Renal pelvis (tissue), 4 donors: ENCODE data around the gene WWP2. TPM values are rescaled to one million over a fixed set of nuclear protein-coding genes. Genes with fewer than 3 reads are reported as not detected.
"Not testable (repeated sequence)": the region's sequence is repeated elsewhere in the genome, so short reads cannot be mapped to it uniquely, and the experiment has no call there.

Source experiments
- DNase-seq: peaks from one replicate; pipeline ENCODE4 v3.0.0-alpha.2; 2013
- polyA plus RNA-seq, 3 donors: library from polyadenylated mRNA; unstranded; fragments of 120-200 nt; gene quantifications; one replicate each; pipeline ENCODE4 v1.2.1, GENCODE V29; 2013; ENCODE audit not compliant: insufficient read length in 3 of 3

Gene WWP2
- polyA plus RNA-seq, 3 donors = 45.9 to 55.4 (median 53.9) TPM

DNA sequence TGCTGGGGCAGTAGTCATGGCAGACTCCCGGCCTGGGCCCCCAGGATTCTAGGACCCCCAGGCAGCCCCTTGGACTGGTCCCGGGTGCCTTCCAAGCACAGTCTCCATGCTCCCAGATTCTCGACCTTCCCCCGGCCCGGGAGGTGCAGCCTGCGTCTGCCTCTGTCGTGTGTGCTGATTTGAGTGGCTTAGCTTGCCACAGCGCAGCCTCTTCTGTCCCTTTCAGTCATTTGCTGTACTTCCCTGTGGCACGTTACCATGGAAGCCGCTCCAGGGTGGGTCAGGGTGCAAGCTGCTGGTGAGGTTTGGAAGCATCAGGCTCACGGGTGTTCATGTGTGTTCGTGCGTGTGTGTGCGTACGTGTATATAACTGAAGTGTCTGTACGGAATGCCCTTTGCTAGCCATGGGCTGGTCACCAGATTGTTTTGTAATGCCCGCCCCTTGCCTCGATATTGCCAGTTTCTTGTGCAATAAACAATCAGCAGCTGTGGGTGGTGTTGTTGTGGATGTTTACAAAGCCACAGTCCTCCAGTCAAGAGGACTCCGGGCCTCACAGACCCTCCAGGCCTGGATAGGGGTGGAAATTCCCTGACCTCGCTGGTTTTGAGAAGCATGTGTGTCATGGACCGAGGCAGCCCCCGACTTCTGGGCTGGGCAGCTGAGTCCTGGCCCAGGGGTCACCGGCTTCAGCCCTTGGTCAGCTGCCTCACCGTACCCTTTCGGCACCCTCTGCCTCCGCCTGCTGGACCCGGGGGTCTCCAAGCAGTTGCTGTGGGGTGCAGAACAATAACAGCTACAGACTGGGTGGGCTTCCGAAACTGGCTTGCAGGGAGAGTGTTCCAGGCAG, 179.3 kb downstream of the WWP2 start:
- DNase-seq = no peak

DNA sequence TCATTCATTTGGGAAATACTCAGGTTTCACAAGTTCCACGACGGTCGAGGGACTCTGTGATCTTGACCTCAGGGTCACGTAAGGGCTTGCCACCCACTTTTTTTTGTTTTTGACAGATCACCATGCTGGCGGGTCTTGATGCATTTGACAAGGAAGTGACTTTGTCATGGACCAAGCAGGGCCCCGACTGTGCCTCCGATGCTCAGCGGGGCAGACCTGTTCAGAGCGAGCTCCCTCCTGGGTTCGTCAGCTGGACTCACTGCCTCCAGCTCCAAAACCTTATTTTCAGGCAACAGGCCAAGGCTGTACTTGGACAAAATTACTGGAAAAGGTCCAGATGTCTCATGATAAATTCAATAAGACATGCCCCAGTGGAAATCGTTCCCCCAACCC, 180.0 kb downstream of the WWP2 start:
- no peak for DNase-seq

DNA sequence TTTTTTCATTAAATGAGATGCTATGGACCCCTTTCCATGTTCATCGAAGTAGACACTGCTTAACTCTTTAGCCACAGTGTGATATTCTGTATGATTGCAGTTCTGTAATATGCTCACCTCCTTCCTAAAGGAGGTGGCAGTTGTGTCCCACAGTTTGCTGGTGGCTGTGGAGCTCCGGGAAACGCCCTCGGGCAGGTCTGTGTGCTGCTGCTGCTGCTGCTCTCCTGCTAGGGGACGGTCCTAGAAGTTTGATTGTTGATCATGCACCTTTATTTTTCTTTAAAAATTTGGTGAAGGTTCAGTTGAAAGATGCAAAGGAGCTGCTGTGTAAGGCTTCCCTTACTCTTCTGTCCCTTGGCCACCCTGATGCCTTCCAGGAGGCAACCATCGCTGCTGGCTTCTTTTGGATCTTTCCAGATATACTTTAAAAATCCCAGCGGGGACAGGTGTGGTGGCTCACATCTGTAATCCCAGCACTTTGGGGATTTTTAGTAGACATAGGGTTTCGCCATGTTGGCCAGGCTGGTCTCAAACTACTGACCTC, 180.6 kb downstream of the WWP2 start:
- no peak for DNase-seq

DNA sequence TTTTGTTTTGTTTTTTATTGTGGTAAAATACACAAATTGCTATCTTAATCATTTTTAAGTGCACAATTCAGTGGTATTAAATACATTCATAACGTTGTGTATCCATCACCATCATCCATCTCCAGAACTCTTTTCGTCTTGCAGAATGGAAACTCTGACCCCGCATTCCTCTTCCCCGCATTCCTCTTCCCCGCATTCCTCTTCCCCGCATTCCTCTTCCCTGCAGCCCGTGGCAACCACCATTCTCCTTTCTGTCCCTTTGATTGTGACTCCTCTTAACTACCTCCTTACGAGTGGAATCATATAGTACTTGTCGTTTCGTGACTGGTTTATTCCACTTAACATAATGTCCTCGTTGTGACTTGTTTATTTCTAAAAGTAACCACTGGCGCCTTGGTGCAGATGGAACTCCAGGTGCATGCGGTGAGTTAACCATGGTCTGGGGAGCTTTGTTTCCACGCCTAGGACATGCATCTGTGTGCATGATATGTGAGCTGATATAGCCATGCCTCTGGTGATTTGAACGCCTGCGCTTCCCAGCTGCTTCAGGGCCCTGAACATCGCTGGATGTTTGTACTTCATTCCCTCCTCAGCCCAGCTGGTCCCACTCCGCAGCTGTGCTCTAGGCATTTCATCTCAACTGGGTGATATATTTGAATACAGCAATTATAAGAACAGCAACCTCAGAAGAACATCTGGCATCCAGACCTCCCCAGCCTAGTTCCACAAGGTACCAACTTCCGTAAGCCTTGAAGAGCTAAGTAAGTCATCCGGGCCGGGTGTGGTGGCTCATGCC, 181.3 kb downstream of the WWP2 start:
- DNase-seq = not testable (repeated sequence)

DNA sequence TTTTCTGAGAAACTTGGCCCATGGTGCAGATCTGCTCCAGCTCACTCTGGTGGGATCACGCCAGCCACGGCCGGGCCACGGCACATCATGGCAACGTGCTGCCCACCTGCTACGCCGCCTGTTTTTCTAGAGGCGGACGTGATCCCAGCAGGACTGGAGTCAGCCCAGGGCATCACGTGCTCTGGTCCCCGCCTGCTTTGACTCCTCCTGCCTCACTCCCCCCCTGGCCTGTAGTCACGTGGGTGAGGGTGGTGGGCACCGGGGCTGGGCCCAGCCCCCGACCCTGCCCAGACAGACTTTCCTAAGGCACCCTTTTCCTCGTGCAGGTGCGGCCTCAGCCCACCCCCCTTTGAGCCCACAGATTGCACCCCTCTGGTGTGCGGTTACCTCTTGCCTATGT, 188.3 kb downstream of the WWP2 start:
- DNase-seq = not testable (repeated sequence)

DNA sequence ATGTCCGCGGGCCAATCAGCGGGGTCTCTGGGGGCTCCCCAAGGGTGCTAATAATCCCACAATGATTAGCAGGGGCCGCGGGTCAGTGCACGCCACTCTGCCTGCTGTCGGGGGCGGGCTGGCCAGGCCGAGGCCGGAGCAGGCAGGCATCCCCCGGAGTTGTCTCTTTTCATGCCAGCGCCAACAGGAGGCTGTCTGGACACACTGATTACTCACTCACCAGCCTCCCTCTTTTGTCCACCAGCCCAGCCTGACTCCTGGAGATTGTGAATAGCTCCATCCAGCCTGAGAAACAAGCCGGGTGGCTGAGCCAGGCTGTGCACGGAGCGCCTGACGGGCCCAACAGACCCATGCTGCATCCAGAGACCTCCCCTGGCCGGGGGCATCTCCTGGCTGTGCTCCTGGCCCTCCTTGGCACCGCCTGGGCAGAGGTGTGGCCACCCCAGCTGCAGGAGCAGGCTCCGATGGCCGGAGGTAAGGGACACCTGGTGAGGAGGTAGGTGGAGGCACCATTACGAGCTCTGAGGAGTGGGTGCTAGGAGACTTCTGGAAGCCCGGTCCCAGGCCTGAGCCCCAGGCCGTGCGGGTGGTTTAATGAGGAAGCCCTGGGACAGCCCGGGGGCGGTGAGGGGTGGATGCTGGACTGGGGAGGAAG, 189.0 kb downstream of the WWP2 start, which contains the start of gene CLEC18A:
Gene CLEC18A, plus strand, starts transcription at position 318 of the 655 bp plus-strand sequence. Its CDS starts 33 bp downstream, at position 351.
- DNase-seq = not testable (repeated sequence)

DNA sequence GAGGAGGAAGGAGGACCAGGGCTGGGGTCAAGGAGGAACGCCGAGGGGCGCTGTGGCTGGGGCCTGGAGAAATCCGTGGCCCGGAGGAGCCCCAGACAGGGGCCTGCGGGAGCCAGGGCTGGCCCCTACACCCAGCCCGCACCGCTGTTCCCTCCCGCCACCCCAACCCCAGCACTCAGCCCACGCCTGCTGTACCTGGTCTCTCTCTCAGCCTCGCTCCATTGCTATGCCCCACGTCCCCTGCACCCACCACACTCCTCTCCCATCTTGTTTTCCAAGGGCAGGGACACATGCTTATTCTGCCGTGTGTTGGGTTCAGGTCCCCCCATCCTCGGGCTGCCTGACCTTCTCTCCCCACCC, 189.5 kb downstream of the WWP2 start:
- DNase-seq = not testable (repeated sequence)

DNA sequence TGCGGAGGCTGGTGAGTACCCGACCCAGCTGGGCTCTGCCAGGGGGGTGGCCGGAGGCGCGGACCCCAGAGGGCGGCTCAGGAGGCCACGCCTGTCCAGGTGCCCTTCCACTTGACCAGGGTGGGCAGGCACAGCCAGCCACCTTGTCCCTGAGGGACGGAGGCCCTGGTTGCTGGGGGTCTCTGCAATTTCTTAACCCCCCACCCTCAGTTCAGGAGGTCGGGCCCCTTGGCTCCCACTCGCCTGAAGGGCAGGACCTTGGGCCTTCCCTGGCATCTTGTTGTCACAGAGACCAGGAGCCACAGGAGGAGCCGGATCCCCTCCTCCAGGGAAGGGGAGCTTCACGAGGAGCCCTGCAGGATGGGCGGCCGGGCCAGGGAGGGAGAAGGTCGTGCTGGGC, 190.0 kb downstream of the WWP2 start:
- DNase-seq = not testable (repeated sequence)

DNA sequence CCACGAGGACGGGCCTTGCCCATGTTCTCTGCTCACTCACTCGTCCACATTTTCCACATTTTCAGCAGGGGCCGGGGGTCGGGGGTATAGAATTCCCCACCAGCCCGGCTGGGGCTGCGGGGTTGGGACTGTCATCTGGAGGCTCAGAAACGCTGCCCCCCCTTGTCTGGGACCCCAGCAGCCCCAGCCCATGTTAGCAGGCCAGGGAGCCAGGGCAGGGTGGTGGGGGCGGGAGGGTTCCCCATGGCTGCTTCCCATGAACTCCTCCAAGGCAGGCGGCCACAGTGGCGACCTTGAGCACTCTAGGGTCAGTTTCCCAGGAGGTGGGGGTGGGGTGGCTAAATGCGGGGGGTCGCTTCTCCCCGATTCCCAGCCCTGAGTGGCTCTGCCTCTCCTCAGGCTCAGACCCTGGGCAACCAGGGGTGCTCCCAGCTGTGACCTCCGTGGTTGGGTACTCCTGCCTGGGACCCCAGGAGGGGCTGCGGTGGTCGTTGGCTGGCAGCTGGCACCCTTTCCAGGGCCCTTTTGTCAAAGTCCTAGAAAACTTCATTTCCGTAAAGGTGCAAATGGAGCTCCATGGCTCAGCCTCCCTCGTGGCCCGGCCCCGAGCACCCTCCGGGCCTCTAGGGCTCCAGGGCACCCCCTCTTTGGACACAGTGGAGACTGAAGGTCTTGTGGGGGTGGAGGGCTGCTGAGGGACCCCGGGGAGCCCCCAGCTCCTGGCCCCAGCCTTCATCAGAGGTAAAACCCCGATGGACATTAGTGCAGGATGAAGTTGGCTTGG, 190.6 kb downstream of the WWP2 start:
- not testable (repeated sequence) for DNase-seq

DNA sequence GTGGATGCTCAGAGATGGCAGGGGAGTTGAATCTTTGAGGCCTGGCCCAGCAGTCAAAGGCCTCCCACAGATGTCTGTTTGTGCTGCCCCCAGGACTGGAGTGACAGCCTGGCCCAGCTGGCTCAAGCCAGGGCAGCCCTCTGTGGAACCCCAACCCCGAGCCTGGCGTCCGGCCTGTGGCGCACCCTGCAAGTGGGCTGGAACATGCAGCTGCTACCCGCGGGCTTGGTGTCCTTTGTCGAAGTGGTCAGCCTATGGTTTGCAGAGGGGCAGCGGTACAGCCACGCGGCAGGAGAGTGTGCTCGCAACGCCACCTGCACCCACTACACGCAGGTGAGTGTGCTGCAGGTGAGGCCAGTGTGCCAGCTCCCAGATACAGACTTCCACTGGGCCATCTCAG, 192.1 kb downstream of the WWP2 start:
- not testable (repeated sequence) for DNase-seq

DNA sequence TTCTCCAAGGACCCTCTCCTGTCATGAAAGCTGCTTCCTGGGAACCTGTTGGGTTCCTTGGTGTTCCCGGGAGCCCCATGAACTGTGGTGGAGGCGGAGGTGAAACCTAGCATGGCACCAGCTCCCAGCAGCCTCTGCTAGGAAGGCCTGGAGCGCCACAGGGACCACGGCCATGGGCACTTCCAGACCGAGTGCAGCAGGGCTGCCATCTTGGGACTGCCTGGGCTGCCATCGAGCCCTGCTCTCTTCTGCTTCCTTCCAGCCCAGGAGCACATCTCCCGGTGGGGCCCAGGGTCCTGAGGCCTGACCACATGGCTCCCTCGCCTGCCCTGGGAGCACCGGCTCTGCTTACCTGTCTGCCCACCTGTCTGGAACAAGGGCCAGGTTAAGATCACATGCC, 201.2 kb downstream of the WWP2 start:
- DNase-seq = not testable (repeated sequence)

DNA sequence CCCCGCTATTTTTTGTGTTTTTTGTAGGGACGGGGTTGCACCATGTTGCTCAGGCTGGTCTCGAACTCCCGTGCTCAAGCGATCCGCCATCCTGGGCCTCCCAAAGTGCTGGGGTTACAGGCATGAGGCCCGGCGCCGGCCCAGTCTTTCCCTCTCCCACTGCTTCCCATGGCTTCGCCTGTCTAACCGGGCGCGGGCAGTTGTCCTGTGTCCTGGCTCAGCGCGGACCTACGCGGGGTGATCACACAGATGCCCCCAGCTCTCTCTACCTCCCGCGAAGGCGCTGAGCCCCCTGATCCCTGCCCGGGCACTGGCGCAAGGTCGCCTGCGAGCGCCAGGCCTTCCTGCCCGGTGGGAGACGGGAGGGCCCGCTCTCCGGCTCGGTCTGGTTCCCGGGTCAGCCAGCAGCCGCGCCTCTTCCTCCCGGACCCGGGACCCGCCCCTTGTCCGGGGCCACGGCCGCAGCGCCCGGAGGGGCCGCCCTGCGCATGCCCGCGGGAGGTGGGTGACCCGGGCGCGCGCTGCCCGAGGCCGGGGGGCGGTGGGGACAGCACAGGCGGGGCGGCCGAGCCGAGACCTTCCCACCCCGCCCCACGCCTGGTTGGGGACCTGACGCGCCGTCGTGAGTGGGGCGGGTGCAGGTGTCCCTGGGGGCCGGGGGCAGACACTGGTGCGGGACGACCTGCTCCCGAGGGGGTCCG, 203.0 kb downstream of the WWP2 start:
- peak; percentile 44 for DNase-seq

DNA sequence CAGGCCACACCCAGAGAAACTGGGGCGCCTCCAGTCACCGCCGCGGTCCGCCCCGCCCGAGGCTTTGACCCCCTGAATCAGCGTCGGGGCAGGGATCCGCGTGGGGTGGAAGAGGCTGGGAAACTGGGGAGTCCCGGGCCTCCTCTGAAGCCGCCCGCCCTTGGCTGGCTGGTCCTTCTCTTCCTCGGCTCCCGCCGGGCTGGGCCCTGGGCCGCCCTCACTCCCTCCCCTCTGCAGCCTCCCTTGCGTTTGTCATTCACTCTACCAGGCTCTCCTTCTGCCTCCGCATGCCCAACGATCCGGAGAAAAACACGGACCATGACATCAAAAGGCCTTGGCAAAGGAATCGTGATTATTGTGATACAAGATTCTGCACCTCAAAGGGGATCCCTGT, 203.5 kb downstream of the WWP2 start:
- DNase-seq = not testable (repeated sequence)

DNA sequence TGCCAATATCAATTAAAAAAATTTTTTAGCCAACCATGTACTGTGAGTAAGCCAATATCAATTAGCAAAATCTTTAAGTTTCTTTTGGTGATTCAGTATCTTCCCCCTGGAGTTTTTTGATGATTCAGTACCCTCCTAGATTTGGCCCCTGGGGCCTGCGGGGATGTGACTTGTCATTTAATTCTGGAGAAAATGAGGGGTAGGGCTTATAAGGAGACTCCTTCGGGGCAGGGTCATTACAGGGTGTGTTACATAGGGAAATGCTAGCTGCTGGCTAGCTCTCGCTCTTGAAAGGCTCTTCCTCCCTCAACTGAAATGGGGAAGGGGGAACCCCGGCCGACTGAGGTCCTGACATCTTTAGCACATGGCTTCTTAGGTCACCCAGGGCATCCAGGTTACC, 205.6 kb downstream of the WWP2 start:
- not testable (repeated sequence) for DNase-seq

DNA sequence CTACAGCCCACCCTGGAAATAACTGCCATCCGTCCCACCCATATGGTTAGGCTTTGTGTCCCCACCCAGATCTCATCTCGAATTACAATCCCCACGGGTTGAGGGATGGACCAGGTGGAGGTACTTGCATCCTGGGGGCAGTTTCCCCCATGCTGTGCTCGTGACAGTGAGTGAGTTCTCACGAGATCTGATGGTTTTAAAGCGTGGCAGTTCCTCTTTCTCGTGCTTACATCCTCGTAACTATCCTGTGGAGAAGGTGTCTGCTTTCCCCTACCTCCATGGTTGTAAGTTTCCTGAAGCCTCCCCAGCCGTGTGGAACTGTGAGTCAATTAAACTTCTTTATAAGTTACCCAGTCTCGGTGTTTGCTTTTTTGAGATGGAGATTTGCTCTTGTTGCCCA, 206.0 kb downstream of the WWP2 start:
- not testable (repeated sequence) for DNase-seq

DNA sequence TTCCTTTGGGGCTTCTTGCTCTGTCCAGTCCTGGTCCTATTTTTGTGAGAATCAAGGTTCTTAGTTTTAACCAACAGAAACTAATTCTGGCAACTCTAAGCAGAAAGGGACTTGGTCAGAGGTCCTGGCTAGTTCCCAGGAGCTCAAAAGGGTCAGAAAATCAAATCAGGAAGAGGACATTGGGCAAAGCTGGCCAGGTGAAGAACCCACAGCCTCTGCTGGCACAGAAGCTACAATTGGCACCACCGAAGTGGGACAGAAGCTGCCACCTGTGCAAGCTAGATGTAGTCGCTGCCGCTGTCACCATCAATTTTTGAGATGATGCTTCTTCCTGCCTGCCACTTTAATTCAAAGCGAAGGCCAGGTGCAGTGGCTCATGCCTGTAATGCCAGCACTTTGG, 207.5 kb downstream of the WWP2 start:
- DNase-seq = not testable (repeated sequence)

DNA sequence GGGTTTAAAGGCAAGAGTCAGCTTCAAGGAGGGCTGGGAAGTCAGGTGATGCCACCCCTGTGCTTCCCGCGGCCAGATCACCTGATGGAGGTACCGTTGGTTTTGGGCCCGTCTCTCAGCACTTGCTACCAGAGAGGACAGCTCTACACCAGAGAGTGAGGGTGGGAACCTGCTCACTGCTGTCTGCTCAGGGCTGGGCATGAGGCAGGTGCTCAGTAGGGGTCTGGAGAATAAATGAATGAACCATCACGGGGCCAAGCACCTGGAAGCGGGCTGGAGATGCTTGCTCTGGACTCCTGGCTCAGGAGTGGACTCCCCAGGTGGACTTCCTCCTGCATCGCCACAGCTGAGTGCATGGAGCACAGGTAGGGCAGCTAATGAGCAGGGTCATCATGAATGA, 210.0 kb downstream of the WWP2 start:
- not testable (repeated sequence) for DNase-seq

DNA sequence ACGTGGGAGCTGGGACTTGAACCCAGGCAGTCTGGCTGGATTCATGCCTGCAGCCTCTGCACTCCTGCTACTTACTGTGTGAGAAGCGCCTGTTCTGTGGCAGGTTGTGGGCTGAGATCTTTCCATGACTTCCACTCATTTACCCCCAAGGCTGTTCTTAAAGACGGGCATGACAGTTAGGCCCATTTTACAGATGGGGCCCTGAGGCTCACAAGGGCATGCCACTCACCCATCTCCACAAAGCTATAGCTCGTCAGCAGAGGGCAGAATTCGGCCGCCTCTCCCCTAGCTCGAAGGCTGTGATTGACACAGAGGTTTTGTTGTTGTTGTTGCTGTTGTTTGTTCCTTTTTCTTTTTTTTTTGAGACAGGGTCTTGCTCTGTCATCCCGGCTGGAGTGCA, 210.8 kb downstream of the WWP2 start:
- DNase-seq = not testable (repeated sequence)

DNA sequence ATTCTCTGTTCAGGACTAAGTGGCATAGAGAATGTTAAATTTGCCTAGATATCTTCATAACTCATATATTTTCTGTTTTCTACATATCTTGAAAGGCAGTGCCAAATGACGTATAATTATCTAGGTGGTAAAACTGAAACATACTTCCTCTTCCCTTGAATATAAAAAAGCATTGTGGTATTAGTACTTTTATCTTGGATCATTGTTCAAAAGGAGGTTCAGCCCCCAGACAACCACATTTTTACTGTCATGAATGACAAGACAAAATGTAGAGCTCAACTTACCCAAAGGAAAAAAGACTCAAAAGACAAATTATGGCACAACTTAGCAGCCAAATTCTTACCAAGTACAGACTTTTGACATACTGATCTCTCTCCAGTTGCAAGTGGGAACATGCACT, 223.1 kb downstream of the WWP2 start:
- not testable (repeated sequence) for DNase-seq
